Measurements from ENCODE around the gene ACVR1B.

- TF ChIP-seq CTCF (conservative IDR thresholded peaks at IDR 0.05; ENCODE audit: low read depth in 2 of 2) (no peak), ETS1 (IDR thresholded peaks at IDR 0.05) (no peak), EZH2phosphoT487 (IDR thresholded peaks at IDR 0.05; ENCODE audit: unreplicated experiment) (no peak), REST (IDR thresholded peaks at IDR 0.05; ENCODE audit: unreplicated experiment) (no peak), EZH2 (IDR thresholded peaks at IDR 0.05; ENCODE audit: low read depth, unreplicated experiment) (no peak)
Observed at GRCh38 chr12:52027085-52027843, 75.8 kb downstream of the ACVR1B start.

All from GM23338 (cell line).